Nephron (organoid): ENCODE data around the gene NLGN4Y.

Source experiments
- H3K27ac Mint-ChIP-seq, 3 experiments: 2 replicates each; pipeline ENCODE4 v1.8.0; 2020; ENCODE audit warnings: mixed read lengths in 3 of 3, mild to moderate bottlenecking in 2 of 3, moderate library complexity in 1 of 3
- H3K27me3 Mint-ChIP-seq: 2 replicates; pipeline ENCODE4 v1.8.0; 2021; ENCODE audit warnings: low read depth, mild to moderate bottlenecking, moderate library complexity, mixed read lengths
- H3K36me3 Mint-ChIP-seq: 2 replicates; pipeline ENCODE4 v1.8.0; 2020; ENCODE audit warnings: low read depth, mixed read lengths
- H3K4me1 Mint-ChIP-seq: 2 replicates; pipeline ENCODE4 v1.8.0; 2020; ENCODE audit warnings: mixed read lengths
- H3K4me3 Mint-ChIP-seq, 3 experiments: 2 replicates each; pipeline ENCODE4 v1.8.0; 2020; ENCODE audit warnings: mild to moderate bottlenecking in 3 of 3, mixed read lengths in 3 of 3, moderate library complexity in 2 of 3
- H3K9me3 Mint-ChIP-seq: 2 replicates; pipeline ENCODE4 v1.8.0; 2020; ENCODE audit warnings: mixed read lengths
- CTCF ChIP-seq, 3 experiments: fragments of 200-600 bp; sonication (generic); IDR thresholded peaks; one replicate each; pipeline ENCODE4 v1.5.0; 2021; ENCODE audit warnings: antibody characterized with exemption in 3 of 3; ENCODE audit not compliant: unreplicated experiment in 3 of 3

Gene NLGN4Y

GRCh38 chrY:14824583-14824982 is 300.3 kb downstream of the NLGN4Y start:
- no peaks in the 10 kb centered on the region for H3K4me1 Mint-ChIP-seq
- H3K27ac Mint-ChIP-seq = no peak overlapping the region
- H3K27me3 Mint-ChIP-seq = no peaks in the 10 kb centered on the region
- no peak for TF ChIP-seq CTCF (IDR thresholded peaks at IDR 0.05; ENCODE audit: unreplicated experiment in 3 of 3)
- H3K9me3 Mint-ChIP-seq = no peaks in the 10 kb centered on the region
- H3K36me3 Mint-ChIP-seq = no peaks in the 10 kb centered on the region
- no peak overlapping the region for H3K4me3 Mint-ChIP-seq

GRCh38 chrY:14825728-14826127 is 301.4 kb downstream of the NLGN4Y start:
- no peaks in the 10 kb centered on the region for H3K9me3 Mint-ChIP-seq
- H3K36me3 Mint-ChIP-seq = no peaks in the 10 kb centered on the region
- no peaks in the 10 kb centered on the region for H3K27me3 Mint-ChIP-seq
- no peak overlapping the region for H3K4me3 Mint-ChIP-seq
- TF ChIP-seq CTCF (IDR thresholded peaks at IDR 0.05; ENCODE audit: unreplicated experiment in 3 of 3) = no peak
- no peak overlapping the region for H3K27ac Mint-ChIP-seq
- no peaks in the 10 kb centered on the region for H3K4me1 Mint-ChIP-seq

- H3K27ac Mint-ChIP-seq = no peak overlapping the region
- no peaks in the 10 kb centered on the region for H3K36me3 Mint-ChIP-seq
- H3K27me3 Mint-ChIP-seq = no peaks in the 10 kb centered on the region
- TF ChIP-seq CTCF (IDR thresholded peaks at IDR 0.05; ENCODE audit: unreplicated experiment in 3 of 3) = no peak
- H3K9me3 Mint-ChIP-seq = no peaks in the 10 kb centered on the region
- no peak overlapping the region for H3K4me3 Mint-ChIP-seq
- no peaks in the 10 kb centered on the region for H3K4me1 Mint-ChIP-seq
These were observed 304.2 kb downstream of the NLGN4Y start for GRCh38 chrY:14828531-14828930.

GRCh38 chrY:14829366-14829885 is 305.1 kb downstream of the NLGN4Y start:
- Mint-ChIP-seq H3K36me3 (no peaks in the 10 kb centered on the region), H3K4me3 (no peak overlapping the region), H3K9me3 (no peaks in the 10 kb centered on the region), H3K27me3 (no peaks in the 10 kb centered on the region), H3K4me1 (no peaks in the 10 kb centered on the region), H3K27ac (no peak overlapping the region)
- no peak for TF ChIP-seq CTCF (IDR thresholded peaks at IDR 0.05; ENCODE audit: unreplicated experiment in 3 of 3)

GRCh38 chrY:14834103-14835060 is 310.1 kb downstream of the NLGN4Y start:
- Mint-ChIP-seq H3K27ac (no peak overlapping the region), H3K4me1 (no peaks in the 10 kb centered on the region), H3K27me3 (no peaks in the 10 kb centered on the region), H3K4me3 (no peak overlapping the region), H3K36me3 (no peaks in the 10 kb centered on the region), H3K9me3 (no peaks in the 10 kb centered on the region)
- no peak for TF ChIP-seq CTCF (IDR thresholded peaks at IDR 0.05; ENCODE audit: unreplicated experiment in 3 of 3)
